Ishikawa (cell line): ENCODE measurements around the gene ARHGEF28.

Source experiments
- CEBPB ChIP-seq: IDR thresholded peaks from 2 replicates; pipeline ENCODE4 v1.6.1; 2012
- CREB1 ChIP-seq: IDR thresholded peaks from 2 replicates; pipeline ENCODE4 v1.6.1; 2012; ENCODE audit warnings: low read depth
- EGR1 ChIP-seq: IDR thresholded peaks from 2 replicates; pipeline ENCODE4 v1.6.1; 2012
- EP300 ChIP-seq: IDR thresholded peaks from 2 replicates; pipeline ENCODE4 v1.6.1; 2012; ENCODE audit warnings: borderline replicate concordance
- FOXM1 ChIP-seq: IDR thresholded peaks from 2 replicates; pipeline ENCODE4 v1.6.1; 2012; ENCODE audit warnings: low read depth, borderline replicate concordance
- MAX ChIP-seq: IDR thresholded peaks from 2 replicates; pipeline ENCODE4 v1.6.1; 2012
- NFIC ChIP-seq: IDR thresholded peaks from 2 replicates; pipeline ENCODE4 v1.6.1; 2012
- RAD21 ChIP-seq: IDR thresholded peaks from 2 replicates; pipeline ENCODE4 v1.6.1; 2012; ENCODE audit warnings: low read depth
- REST ChIP-seq: IDR thresholded peaks from 2 replicates; pipeline ENCODE4 v1.6.1; 2012; ENCODE audit warnings: low read depth, mild to moderate bottlenecking
- TAF1 ChIP-seq: IDR thresholded peaks from 2 replicates; pipeline ENCODE4 v1.6.1; 2012; ENCODE audit warnings: low read depth, mild to moderate bottlenecking
- TCF12 ChIP-seq: IDR thresholded peaks from 2 replicates; pipeline ENCODE4 v1.6.1; 2012; ENCODE audit warnings: low read depth
- TEAD4 ChIP-seq: IDR thresholded peaks from 2 replicates; pipeline ENCODE4 v1.6.1; 2012
- USF1 ChIP-seq: IDR thresholded peaks from 2 replicates; pipeline ENCODE4 v1.6.1; 2012
- YY1 ChIP-seq: IDR thresholded peaks from 2 replicates; pipeline ENCODE4 v1.6.1; 2012; ENCODE audit warnings: low read depth
- ZBTB7A ChIP-seq: IDR thresholded peaks from 2 replicates; pipeline ENCODE4 v1.6.1; 2012; ENCODE audit warnings: low read depth

Gene ARHGEF28

GRCh38 chr5:73749485-73750270, 123.7 kb downstream of the ARHGEF28 start:
- TF ChIP-seq CEBPB = no peak
- no peak for TF ChIP-seq TCF12
- TF ChIP-seq MAX = no peak
- no peak for TF ChIP-seq NFIC
- no peak for TF ChIP-seq ZBTB7A
- TF ChIP-seq EGR1 = no peak
- TF ChIP-seq TAF1 = no peak
- no peak for TF ChIP-seq RAD21
- no peak for TF ChIP-seq TEAD4
- no peak for TF ChIP-seq FOXM1
- no peak for TF ChIP-seq EP300

- TF ChIP-seq USF1 (no peak), FOXM1 (no peak), NFIC (no peak), REST (no peak), MAX (no peak), RAD21 (no peak), CEBPB (no peak), EP300 (no peak), TAF1 (no peak), YY1 (no peak), TEAD4 (no peak), EGR1 (no peak), CREB1 (no peak), TCF12 (no peak), ZBTB7A (no peak)
These were observed 125.4 kb downstream of the ARHGEF28 start for GRCh38 chr5:73751254-73751914.

GRCh38 chr5:73754254-73754653, 128.3 kb downstream of the ARHGEF28 start:
- no peak for TF ChIP-seq REST
- TF ChIP-seq FOXM1 = no peak
- TF ChIP-seq MAX = no peak

GRCh38 chr5:73757416-73757815, 131.4 kb downstream of the ARHGEF28 start:
- TF ChIP-seq CREB1 = no peak
- no peak for TF ChIP-seq EGR1
- TF ChIP-seq CEBPB = no peak
- no peak for TF ChIP-seq ZBTB7A

- TF ChIP-seq REST (no peak), TEAD4 (no peak), YY1 (no peak), USF1 (no peak), ZBTB7A (no peak), TAF1 (no peak), CEBPB (no peak), TCF12 (no peak), RAD21 (no peak), MAX (no peak), CREB1 (no peak), FOXM1 (no peak), NFIC (no peak), EGR1 (no peak), EP300 (no peak)
These were observed 133.8 kb downstream of the ARHGEF28 start for GRCh38 chr5:73759771-73760170.
